Activated T-cell treated with anti-CD3 and anti-CD28 coated beads, Interleukin-2, amount 50 U/mL, for 24 hours (primary cell): ENCODE results near the gene SSC4D.
"Not testable (repeated sequence)": the region's sequence is repeated elsewhere in the genome, so short reads cannot be mapped to it uniquely, and the experiment has no call there.

ENCODE experiments used
- DNase-seq: peaks from one replicate; pipeline ENCODE4 v3.0.0-alpha.2; 2020
- H3K27ac Mint-ChIP-seq: 2 replicates; pipeline ENCODE4 v1.8.0; 2020; ENCODE audit warnings: mild to moderate bottlenecking, mixed read lengths
- H3K27me3 Mint-ChIP-seq: 2 replicates; pipeline ENCODE4 v1.8.0; 2020; ENCODE audit warnings: mixed read lengths
- H3K36me3 Mint-ChIP-seq: 2 replicates; pipeline ENCODE4 v1.8.0; 2020; ENCODE audit warnings: low read depth, mixed read lengths
- H3K4me1 Mint-ChIP-seq: 2 replicates; pipeline ENCODE4 v1.8.0; 2020; ENCODE audit warnings: low read depth, mixed read lengths
- H3K4me3 Mint-ChIP-seq: 2 replicates; pipeline ENCODE4 v1.8.0; 2020; ENCODE audit warnings: mild to moderate bottlenecking, moderate library complexity, mixed read lengths
- H3K9me3 Mint-ChIP-seq: 2 replicates; pipeline ENCODE4 v1.8.0; 2020; ENCODE audit warnings: mixed read lengths

SSC4D gene

DNA sequence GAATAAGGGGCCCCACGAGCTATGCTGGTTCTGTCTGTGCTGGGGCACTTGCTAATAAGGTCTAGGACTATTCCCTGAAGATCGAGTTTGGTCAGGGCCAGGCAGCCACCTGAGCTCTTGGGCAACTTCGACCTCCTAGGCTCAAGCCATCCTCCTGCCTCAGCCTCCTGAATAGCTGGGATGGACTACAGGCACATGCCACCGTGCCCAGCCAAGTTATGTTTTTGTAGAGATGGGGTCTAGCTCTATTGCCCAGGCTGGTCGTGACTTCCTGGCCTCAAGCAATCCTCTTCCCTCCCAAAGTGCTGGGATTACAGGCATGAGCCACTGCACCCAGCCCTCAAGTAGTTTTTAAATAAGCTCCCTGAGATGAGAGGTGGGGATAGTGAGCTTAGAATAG, 18.1 kb upstream of the SSC4D start:
- Mint-ChIP-seq H3K9me3 (no peaks in the 10 kb centered on the region), H3K27me3 (no peaks in the 10 kb centered on the region), H3K36me3 (no peaks in the 10 kb centered on the region), H3K4me1 (peaks cover 9% of the 10 kb centered on the region), H3K4me3 (no peak overlapping the region), H3K27ac (no peak overlapping the region)
- DNase-seq, result no peak

DNA sequence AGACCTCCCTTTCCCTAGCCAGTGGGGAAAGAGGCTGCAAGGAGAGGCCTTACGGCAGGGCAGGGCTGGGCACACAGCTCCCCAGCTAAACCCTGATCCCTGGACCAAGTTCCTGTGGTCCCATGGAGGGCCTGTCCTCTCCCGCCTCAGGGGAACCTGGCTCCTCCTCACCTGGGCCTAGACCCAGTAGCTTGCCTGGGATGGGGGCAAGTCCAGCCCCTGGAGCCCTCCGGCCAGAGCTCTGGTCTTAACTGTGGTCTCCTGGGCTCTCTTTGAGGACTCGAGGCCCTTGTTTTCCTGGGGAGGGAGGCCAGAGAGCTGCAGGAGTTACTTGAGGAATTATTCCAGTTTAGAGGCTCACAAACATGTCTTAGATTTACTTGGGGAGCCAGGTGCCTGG, 16.7 kb upstream of the SSC4D start:
- H3K9me3 Mint-ChIP-seq, result no peaks in the 10 kb centered on the region
- H3K27ac Mint-ChIP-seq, result no peak overlapping the region
- DNase-seq, result no peak
- H3K27me3 Mint-ChIP-seq, result no peaks in the 10 kb centered on the region
- no peak overlapping the region for H3K4me3 Mint-ChIP-seq
- H3K36me3 Mint-ChIP-seq, result no peaks in the 10 kb centered on the region
- H3K4me1 Mint-ChIP-seq, result peaks cover 9% of the 10 kb centered on the region

DNA sequence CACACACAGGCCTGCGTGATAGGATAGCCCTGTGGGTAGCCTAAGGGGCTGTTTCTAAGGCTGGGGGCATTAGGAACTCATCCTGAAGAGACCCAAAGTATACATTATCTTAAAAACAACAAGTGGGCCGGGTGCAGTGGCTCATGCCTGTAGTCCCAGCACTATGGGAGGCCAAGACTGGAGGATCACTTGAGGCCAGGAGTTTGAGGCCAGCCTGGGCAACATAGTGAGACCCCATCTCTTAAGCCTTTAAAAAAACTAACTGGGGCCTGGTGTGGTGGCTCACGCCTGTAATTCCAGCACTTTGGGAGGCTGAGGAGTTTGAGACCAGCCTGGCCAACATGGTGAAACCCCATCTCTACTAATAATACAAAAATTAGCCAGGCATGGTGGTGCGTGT, 16.1 kb upstream of the SSC4D start:
- not testable (repeated sequence) for H3K36me3 Mint-ChIP-seq, DNase-seq, H3K27me3 Mint-ChIP-seq, H3K4me3 Mint-ChIP-seq, H3K4me1 Mint-ChIP-seq, H3K27ac Mint-ChIP-seq, H3K9me3 Mint-ChIP-seq

DNA sequence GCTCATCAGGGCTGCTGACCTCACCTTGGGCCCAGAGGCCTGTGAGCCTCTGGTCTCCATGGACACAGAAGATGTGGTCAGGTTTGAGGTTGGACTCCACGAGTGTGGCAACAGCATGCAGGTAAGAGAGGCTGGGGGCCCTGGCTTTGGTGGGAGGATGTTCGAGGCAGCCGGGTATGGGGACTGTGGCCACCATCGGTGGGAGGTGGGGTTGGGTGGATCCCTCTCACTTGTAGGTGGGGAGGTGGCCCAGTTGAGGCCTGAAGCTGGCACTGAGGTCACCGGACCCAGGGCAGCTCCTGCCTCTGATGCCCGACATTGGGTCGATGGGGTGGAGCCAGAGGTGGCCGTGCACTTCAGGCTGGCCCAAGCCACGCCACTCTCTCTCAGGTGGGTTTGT, 15.7 kb upstream of the SSC4D start:
- Mint-ChIP-seq H3K4me1 (peaks cover 9% of the 10 kb centered on the region), H3K9me3 (no peaks in the 10 kb centered on the region), H3K27me3 (no peaks in the 10 kb centered on the region), H3K4me3 (no peak overlapping the region), H3K27ac (no peak overlapping the region), H3K36me3 (no peaks in the 10 kb centered on the region)
- DNase-seq, result no peak

DNA sequence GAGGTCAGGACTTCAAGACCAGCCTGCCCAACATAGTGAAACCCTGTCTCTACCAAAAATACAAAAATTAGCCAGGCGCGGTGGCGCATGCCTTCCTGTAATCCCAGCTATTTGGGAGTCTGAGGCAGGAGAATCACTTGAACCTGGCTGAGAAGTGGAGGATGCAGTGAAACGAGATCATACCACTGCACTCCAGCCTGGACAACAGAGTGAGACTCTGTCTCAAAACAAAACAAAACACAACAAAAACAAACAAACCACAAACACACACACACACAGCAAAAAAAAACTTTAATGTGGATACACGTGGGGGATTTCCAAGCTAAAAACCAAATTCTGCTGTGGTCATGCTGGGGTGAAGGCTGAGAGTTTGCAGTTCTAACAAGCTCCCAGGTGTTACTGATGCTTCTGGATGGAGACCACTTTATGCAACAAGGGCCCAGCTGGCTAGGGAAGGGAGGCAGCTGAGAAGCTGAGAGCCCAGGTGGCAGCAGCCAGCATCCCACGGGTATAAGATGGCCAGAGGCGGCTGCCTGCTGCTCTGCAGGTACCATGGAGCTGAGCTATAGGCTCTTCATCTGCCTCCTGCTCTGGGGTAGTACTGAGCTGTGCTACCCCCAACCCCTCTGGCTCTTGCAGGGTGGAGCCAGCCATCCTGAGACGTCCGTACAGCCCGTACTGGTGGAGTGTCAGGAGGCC, 15.1 kb upstream of the SSC4D start, which contains the start of gene ZP3:
TSS of gene ZP3 (plus strand) at position 538 of the 699 bp plus-strand sequence. CDS start at position 553, 15 bp downstream.
- DNase-seq, result no peak
- H3K4me3 Mint-ChIP-seq, result no peak within 1 kb of the TSS
- H3K27me3 Mint-ChIP-seq, result no peaks in the 10 kb centered on the region

DNA sequence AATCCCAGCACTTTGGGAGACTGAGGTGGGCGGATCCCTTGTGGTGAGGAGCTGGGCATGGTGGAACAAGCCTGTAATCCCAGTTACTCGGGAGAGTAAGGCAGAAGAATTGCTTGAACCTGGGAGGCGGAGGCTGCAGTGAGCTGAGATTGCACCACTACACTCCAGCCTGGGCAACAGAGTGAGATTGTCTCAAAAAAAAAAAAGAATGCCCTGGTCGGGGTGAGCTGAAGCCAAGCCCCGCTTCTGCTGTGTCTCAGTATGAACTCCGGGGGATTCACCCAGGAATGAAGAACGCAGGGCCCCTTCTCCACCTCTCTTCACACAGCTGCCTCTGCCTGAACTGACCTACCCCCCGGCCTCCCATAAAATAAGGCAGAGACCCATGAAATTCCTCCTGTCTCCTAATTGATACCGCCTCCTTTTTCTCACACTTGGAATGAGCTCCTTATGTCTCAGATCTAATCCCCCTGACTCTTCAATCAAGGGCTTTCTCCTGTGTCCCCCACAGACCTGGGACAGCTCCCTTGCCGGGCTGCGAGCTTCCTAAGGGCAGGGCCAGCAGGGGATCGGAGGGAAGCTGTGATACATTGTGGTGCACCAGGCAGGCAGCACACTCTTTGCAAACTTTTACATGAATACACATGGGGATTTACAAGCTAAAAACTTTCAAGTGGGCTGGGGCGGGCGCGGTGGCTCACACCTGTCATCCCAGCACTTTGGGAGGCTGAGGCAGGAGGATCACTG, 14.3 kb upstream of the SSC4D start:
- Mint-ChIP-seq H3K4me3 (no peak overlapping the region), H3K9me3 (no peaks in the 10 kb centered on the region), H3K27me3 (no peaks in the 10 kb centered on the region), H3K27ac (no peak overlapping the region), H3K36me3 (no peaks in the 10 kb centered on the region), H3K4me1 (peaks cover 8% of the 10 kb centered on the region)
- no peak for DNase-seq

More for the DNA sequence above, 15.1 kb upstream of the SSC4D start, which contains the start of gene ZP3:
- no peaks in the 10 kb centered on the region for H3K36me3 Mint-ChIP-seq
- peaks cover 9% of the 10 kb centered on the region for H3K4me1 Mint-ChIP-seq
- H3K27ac Mint-ChIP-seq, result no peak within 1 kb of the TSS
- no peaks in the 10 kb centered on the region for H3K9me3 Mint-ChIP-seq

DNA sequence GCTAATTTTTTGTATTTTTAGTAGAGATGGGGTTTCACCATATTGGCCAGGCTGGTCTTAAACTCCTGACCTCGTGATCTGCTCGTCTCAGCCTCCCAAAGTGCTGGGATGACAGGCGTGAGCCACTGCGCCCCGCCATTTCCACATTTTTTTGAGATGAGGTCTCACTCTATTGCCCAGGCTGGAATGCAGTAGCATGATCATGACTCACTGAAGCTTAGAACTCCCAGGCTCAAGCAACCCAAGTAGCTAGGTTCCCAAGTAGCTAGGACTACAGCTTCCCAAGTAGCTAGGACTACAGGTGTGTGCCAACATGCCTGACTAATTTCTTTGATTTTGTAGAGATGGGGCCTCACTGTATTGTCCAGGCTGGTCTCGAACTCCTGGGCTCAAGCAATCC, 11.6 kb upstream of the SSC4D start:
- not testable (repeated sequence) for H3K27me3 Mint-ChIP-seq, H3K9me3 Mint-ChIP-seq, H3K27ac Mint-ChIP-seq, H3K4me3 Mint-ChIP-seq, H3K36me3 Mint-ChIP-seq, H3K4me1 Mint-ChIP-seq, DNase-seq

DNA sequence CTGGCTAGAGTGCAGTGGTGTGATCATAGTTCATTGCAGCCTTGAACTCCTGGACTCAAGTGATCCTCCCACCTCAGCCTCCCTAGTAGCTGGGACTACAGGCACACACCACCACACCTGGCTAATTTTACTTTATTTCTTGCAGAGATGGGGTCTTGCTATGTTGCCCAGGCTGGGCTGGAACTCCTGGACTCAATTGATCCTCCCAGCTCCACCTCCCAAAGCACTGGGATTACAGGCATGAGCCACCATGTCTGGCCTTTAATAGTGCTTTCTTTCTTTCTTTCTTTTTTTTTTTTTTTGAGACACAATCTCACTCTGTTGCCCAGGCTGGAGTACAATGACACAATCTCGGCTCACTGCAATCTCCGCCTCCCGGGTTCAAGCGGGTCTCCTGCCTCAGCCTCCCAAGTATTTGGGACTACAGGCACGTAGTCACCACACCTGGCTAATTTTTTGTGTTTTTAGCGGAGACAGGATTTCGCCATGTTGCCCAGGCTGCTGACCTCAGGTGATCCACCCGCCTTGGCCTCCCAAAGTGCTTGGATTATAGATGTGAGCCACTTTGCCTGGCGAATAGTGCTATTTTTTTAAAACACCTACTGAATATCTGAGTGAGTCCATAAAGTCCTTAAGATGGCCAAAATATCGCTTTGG, 8.3 kb upstream of the SSC4D start:
- DNase-seq, H3K27ac Mint-ChIP-seq, H3K4me1 Mint-ChIP-seq, H3K36me3 Mint-ChIP-seq, H3K9me3 Mint-ChIP-seq, H3K4me3 Mint-ChIP-seq, H3K27me3 Mint-ChIP-seq: not testable (repeated sequence)

DNA sequence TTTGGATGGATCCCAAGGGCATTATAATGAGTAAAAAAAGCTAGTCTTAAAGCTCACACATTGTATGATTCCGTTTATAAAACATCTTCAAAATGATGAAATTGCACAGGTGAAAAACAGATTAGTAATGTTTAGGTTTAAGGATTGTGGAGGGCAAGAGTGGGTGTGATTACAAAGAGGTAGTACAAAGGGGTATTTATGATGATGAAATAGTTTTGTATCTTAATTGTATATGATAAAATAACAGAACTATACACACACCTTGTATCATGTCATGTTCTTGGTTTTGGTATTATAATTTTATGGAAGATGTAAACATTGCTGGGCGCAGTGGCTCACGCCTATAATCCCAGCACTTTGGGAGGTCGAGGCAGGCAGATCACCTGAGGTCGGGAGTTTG, 2.8 kb upstream of the SSC4D start:
- DNase-seq, result no peak
- H3K9me3 Mint-ChIP-seq, result no peaks in the 10 kb centered on the region
- H3K27me3 Mint-ChIP-seq, result no peaks in the 10 kb centered on the region
- no peak overlapping the region for H3K27ac Mint-ChIP-seq
- no peaks in the 10 kb centered on the region for H3K4me1 Mint-ChIP-seq
- no peak overlapping the region for H3K4me3 Mint-ChIP-seq
- H3K36me3 Mint-ChIP-seq, result no peaks in the 10 kb centered on the region

DNA sequence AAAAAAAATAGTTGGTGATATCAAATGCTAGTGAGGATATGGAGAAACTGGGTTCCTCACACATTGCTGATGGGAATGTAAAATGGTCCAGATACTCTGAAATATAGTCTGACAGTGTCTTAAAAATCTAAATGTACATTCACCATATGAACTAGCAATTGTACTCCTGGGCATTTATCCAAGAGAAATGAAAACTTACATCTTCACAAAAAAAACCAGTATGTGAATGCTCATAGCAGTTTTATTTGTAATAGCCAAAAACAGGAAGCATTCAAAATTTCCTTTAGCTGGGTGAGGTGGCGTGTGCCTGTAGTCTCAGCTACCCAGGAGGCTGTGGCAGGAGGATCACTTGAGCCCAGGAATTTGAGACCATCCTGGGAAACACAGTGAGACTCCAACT, 2.1 kb upstream of the SSC4D start:
- H3K36me3 Mint-ChIP-seq, result no peaks in the 10 kb centered on the region
- DNase-seq, result no peak
- H3K9me3 Mint-ChIP-seq, result no peaks in the 10 kb centered on the region
- H3K4me1 Mint-ChIP-seq, result no peaks in the 10 kb centered on the region
- no peak overlapping the region for H3K4me3 Mint-ChIP-seq
- no peak overlapping the region for H3K27ac Mint-ChIP-seq
- no peaks in the 10 kb centered on the region for H3K27me3 Mint-ChIP-seq

DNA sequence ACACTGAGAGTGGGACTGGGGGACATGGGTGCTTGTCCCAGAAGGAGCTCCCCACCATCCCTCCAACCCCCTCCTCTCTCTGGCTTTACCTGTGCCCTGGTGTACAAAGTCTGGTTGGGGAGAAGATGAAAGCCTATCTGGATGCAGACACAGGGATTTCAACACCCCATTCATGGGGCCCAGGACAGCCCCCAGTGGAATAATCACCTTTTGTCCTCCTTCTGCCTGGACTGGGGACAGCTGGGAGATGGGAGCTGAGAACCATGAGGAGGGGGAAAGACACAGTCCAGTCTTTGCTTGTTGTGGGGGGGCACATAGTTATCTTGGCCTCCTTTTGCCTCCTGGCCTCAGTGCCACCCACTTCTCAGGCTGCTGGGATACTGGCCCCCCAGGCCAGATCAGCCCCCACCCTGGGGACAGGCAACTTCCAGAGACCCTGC, 1.4 kb downstream of the SSC4D start:
- Mint-ChIP-seq H3K27me3 (no peaks in the 10 kb centered on the region), H3K9me3 (no peaks in the 10 kb centered on the region), H3K4me3 (no peak overlapping the region), H3K36me3 (no peaks in the 10 kb centered on the region), H3K4me1 (peaks cover 1% of the 10 kb centered on the region), H3K27ac (no peak overlapping the region)
- DNase-seq, result no peak

DNA sequence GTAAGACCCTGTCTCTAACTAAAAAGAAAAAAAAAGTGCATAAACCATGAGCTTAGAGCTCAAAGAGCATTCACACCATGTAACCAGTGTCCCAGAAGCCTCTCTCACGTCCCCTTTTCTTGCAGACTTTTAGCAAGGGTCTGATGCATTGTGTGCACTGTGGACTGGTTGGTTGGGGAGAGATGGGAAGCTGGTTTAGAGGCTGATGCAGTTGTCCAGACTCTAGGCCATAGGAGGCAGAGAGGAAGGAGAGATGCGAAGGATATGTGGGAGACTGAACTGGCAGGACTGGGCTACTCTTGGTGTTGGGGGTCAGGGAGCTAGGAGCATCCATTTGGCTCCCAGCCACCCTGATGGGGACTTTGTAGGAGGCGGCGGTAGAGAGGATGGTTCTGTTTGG, 1.8 kb downstream of the SSC4D start:
- Mint-ChIP-seq H3K27me3 (no peaks in the 10 kb centered on the region), H3K4me1 (peaks cover 1% of the 10 kb centered on the region), H3K9me3 (no peaks in the 10 kb centered on the region), H3K4me3 (no peak overlapping the region), H3K36me3 (no peaks in the 10 kb centered on the region), H3K27ac (no peak overlapping the region)
- no peak for DNase-seq

DNA sequence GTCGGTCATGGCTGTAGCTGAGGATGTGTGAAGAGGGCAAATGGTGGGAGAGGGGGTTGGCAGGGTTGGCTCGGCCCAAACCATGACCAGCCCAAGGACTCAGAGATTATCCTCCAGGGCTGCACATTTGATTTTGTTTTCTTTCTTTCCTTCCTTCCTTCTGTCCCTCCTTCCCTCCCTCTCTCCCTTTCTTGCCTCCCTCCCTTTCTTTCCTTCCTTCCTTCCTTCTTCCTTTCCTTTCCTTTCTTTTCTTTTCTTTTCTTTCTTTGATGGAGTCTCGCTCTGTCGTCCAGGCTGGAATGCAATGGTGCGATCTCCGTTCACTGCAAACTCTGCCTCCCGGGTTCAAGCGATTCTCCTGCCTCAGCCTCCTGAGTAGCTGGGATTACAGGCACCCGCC, 3.8 kb downstream of the SSC4D start:
- Mint-ChIP-seq H3K27ac (no peak overlapping the region), H3K27me3 (no peaks in the 10 kb centered on the region), H3K36me3 (no peaks in the 10 kb centered on the region), H3K4me1 (peaks cover 1% of the 10 kb centered on the region), H3K9me3 (no peaks in the 10 kb centered on the region), H3K4me3 (no peak overlapping the region)
- no peak for DNase-seq

DNA sequence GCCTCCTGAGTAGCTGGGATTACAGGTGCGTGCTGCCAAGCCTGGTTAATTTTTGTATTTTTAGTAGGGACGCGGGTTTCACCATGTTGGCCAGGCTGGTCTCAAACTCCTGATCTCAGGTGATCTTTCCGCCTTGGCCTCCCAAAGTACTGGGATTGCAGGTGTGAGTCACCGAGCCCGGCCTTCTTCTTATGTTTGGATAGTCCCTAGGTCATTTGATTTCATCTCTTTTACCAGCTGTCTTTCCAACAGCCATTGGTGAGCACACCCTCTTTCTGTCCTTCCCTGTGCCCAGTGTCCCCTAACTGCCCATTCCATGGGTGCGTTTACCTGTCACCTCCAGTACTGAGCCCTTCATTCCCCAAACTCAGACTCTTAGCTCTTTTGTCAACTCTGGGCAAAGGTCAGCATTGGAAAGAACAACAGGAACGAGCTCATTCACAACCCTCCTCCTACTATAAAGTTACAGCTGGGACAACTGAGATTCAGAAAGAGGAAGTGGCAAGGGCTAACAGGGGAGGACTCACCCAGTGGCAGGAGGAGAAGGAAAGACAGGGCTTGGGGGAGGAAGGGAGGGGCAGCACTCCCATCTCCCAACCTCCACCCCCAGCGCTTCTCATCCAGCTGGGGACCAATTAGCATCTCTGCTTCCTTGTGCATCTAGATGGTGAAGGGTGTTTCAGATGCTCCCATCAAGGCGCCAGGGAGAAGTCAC, 5.6 kb downstream of the SSC4D start:
- Mint-ChIP-seq H3K27me3 (no peaks in the 10 kb centered on the region), H3K9me3 (no peaks in the 10 kb centered on the region), H3K4me1 (peaks cover 1% of the 10 kb centered on the region), H3K36me3 (no peaks in the 10 kb centered on the region), H3K4me3 (no peak overlapping the region), H3K27ac (no peak overlapping the region)
- no peak for DNase-seq
